AG09319 (cell line): Measurements from ENCODE around the gene HNRNPC.
"Not testable (repeated sequence)": the region's sequence is repeated elsewhere in the genome, so short reads cannot be mapped to it uniquely, and the experiment has no call there.

Experiments
- DNase-seq: peaks from one replicate; pipeline ENCODE4 v3.0.0-alpha.2; 2010; ENCODE audit warnings: low read depth; ENCODE audit errors: extremely low read depth
- TF ChIP-seq, protein P1 (sequence below): IDR thresholded peaks from 2 replicates; pipeline ENCODE4 v1.5.1; 2011; ENCODE audit warnings: low read depth, mild to moderate bottlenecking, inconsistent platforms, low read length, moderate library complexity

The HNRNPC gene

DNA sequence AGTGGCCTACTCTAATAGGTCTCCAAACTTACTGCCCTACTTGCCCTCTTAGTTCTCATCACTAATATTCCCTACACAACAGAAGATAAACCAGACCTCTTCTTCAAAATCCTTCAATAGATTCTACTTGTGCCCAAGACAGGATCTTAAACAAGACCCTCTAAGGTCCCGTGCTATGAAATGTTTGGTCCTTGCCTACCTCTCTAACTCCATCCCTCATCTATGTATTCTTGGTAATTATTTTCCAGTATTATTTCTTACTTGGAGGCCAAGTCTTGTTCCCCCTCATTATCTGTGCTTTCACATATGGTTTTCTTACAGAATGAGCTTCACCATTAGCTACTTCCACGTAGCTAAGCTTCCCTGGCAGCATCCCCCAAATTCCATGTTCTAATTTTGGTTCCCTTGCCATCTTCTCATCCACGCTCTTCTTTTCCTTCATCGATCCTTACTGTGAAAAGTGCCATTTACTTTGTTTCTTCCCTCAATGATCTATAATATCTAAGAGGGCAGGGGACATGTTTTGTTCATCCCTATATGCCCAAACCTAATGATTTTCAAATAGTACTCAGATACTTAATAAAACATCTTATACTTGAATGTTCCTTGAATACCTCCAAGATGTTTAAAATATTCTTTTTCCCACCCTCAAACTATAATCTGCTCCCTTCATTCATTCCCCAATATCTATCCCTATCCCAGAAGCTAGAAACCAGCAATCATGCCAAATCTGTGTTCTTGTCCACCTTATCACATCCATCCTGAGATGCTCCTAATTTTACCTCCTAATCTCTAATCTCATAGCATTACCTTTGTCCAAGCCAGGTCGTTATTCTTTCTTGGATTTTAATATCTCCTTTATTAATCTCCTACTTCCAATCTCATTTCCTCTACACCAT is 10.1 kb downstream of the HNRNPC start:
- DNase-seq = no peak
- TF ChIP-seq, protein P1, sequence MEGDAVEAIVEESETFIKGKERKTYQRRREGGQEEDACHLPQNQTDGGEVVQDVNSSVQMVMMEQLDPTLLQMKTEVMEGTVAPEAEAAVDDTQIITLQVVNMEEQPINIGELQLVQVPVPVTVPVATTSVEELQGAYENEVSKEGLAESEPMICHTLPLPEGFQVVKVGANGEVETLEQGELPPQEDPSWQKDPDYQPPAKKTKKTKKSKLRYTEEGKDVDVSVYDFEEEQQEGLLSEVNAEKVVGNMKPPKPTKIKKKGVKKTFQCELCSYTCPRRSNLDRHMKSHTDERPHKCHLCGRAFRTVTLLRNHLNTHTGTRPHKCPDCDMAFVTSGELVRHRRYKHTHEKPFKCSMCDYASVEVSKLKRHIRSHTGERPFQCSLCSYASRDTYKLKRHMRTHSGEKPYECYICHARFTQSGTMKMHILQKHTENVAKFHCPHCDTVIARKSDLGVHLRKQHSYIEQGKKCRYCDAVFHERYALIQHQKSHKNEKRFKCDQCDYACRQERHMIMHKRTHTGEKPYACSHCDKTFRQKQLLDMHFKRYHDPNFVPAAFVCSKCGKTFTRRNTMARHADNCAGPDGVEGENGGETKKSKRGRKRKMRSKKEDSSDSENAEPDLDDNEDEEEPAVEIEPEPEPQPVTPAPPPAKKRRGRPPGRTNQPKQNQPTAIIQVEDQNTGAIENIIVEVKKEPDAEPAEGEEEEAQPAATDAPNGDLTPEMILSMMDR = no peak

DNA sequence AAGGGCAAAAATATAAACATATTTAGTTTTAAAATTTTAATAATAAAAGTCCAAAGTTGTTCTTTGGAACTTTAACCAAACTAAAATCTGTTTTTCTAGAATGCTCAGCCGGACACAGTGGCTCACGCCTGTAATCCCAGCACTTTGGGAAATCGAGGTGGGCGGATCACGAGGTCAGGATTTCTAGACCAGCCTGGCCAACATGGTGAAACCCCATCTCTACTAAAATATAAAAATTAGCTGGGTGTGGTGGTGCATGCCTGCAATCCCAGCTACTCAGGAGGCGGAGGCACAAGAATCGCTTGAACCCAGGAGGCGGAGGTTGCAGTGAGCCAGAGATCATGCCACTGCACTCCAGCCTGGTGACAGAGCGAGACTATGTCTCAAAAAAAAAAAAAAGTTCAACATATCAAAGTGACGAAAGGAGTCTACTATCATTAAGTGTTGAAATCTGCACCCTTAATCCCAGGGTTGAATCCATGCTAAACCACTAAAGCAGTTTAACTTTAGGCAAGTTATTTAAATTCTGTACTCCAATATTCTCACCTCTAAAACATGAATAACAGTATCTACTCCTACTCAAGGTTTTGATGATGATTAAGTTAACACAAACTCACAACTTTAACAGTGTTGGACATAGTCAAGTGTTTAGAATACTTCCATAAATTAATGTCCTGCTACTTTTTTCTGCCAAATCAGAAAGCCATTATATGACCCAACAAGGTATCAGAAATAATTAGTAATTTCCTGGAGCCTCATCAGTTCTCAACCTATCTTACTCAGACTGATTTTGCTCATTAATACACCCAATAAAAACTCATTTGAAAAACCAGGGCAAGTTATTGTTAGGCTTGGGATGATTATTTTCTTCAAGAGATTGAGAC is 11.0 kb downstream of the HNRNPC start:
- DNase-seq = no peak

GRCh38 chr14:21257394-21257909 is 11.8 kb downstream of the HNRNPC start:
- no peak for DNase-seq
- TF ChIP-seq, protein P1 = no peak

More for the DNA sequence above, 11.0 kb downstream of the HNRNPC start:
- TF ChIP-seq, protein P1 = no peak

- TF ChIP-seq, protein P1 = no peak
- no peak for DNase-seq
Observed at GRCh38 chr14:21256539-21257393, 12.5 kb downstream of the HNRNPC start.

DNA sequence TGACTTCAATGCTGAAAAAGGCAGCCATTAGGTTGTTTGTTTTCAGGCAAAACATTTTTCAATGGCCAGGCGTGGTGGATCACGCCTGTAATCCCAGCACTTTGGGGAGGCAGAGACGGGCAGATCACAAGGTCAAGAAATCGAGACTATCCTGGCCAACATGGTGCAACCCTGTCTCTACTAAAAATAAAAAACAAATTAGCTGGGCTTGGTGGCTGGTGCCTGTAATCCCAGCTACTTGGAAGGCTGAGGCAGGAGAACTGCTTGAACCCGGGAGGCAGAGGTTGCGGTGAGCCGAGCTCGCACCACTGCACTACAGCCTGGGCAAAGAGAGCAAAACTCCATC is 13.2 kb downstream of the HNRNPC start:
- DNase-seq = not testable (repeated sequence)

GRCh38 chr14:21255385-21256101 is 13.7 kb downstream of the HNRNPC start:
- DNase-seq = no peak
- TF ChIP-seq, protein P1 = no peak
